GM23338 (cell line): Measurements from ENCODE around the gene POLE. TPM values are rescaled to one million over a fixed set of nuclear protein-coding genes. Genes with fewer than 3 reads are reported as not detected.

Source experiments
- ATAC-seq: fragments of 200-7000 bp; cut with Tn5 transposase; 3 replicates; pipeline ENCODE4 v1.9.1; 2020
- DNase-seq: peaks from one replicate; pipeline ENCODE4 v3.0.0-alpha.2; 2015; ENCODE audit warnings: low spot score
- H2AFZ ChIP-seq: fragments of 200-600 bp; sonication (generic); 2 replicates; pipeline ENCODE4 v1.8.0; 2016; ENCODE audit warnings: antibody characterized with exemption, mild to moderate bottlenecking, moderate library complexity
- H3F3A ChIP-seq: fragments of 200-600 bp; sonication (generic); replicated peaks from 2 replicates; pipeline ENCODE4 v1.8.0; 2017; ENCODE audit warnings: antibody characterized with exemption, mixed run types, low read depth
- H3K27ac ChIP-seq: fragments of 200-600 bp; sonication (generic); 2 replicates; pipeline ENCODE4 v1.6.1; 2016; ENCODE audit warnings: low read depth
- H3K27me3 ChIP-seq: fragments of 200-600 bp; sonication (generic); 2 replicates; pipeline ENCODE4 v1.8.0; 2016; ENCODE audit warnings: mild to moderate bottlenecking, mixed run types, moderate library complexity; ENCODE audit not compliant: insufficient read depth
- H3K36me3 ChIP-seq: fragments of 200-600 bp; sonication (generic); 2 replicates; pipeline ENCODE4 v1.8.0; 2016; ENCODE audit warnings: mild to moderate bottlenecking; ENCODE audit not compliant: insufficient read depth
- H3K4me1 ChIP-seq: fragments of 200-600 bp; sonication (generic); 2 replicates; pipeline ENCODE4 v1.8.0; 2016; ENCODE audit warnings: mild to moderate bottlenecking, moderate library complexity; ENCODE audit not compliant: insufficient read depth
- H3K4me2 ChIP-seq: fragments of 200-600 bp; sonication (generic); 2 replicates; pipeline ENCODE4 v1.7.1; 2017; ENCODE audit warnings: mixed run types
- H3K4me3 ChIP-seq: fragments of 200-600 bp; sonication (generic); 2 replicates; pipeline ENCODE4 v1.6.1; 2016; ENCODE audit warnings: mixed run types
- H3K79me2 ChIP-seq: fragments of 200-600 bp; sonication (generic); replicated peaks from 2 replicates; pipeline ENCODE4 v1.8.0; 2017; ENCODE audit warnings: mild to moderate bottlenecking; ENCODE audit not compliant: insufficient read depth
- H3K9me2 ChIP-seq: fragments of 200-600 bp; sonication (generic); 2 replicates; pipeline ENCODE4 v1.8.0; 2017; ENCODE audit not compliant: insufficient read depth
- H4K20me1 ChIP-seq: fragments of 200-600 bp; sonication (generic); replicated peaks from 2 replicates; pipeline ENCODE4 v1.8.0; 2017; ENCODE audit warnings: mild to moderate bottlenecking; ENCODE audit not compliant: insufficient read depth
- H3K27ac Mint-ChIP-seq: 2 replicates; pipeline ENCODE4 v1.8.0; 2020; ENCODE audit warnings: inconsistent platforms, mild to moderate bottlenecking, moderate library complexity, mixed read lengths
- H3K27me3 Mint-ChIP-seq: 3 replicates; pipeline ENCODE4 v1.8.0; 2022; ENCODE audit warnings: low read depth, mild to moderate bottlenecking, moderate library complexity, mixed read lengths, inconsistent platforms; ENCODE audit not compliant: insufficient read depth, poor library complexity
- H3K36me3 Mint-ChIP-seq: 3 replicates; pipeline ENCODE4 v1.8.0; 2021; ENCODE audit warnings: low read depth, mild to moderate bottlenecking, inconsistent platforms, moderate library complexity, mixed read lengths
- H3K4me1 Mint-ChIP-seq: 3 replicates; pipeline ENCODE4 v1.8.0; 2020; ENCODE audit warnings: mild to moderate bottlenecking, inconsistent platforms, mixed read lengths
- H3K4me3 Mint-ChIP-seq: 3 replicates; pipeline ENCODE4 v1.8.0; 2021; ENCODE audit warnings: moderate library complexity, mild to moderate bottlenecking, inconsistent platforms, mixed read lengths
- H3K9me3 Mint-ChIP-seq: 3 replicates; pipeline ENCODE4 v1.8.0; 2020; ENCODE audit warnings: moderate library complexity, mild to moderate bottlenecking, inconsistent platforms, mixed read lengths
- CREB1 ChIP-seq: fragments of 250-450 bp; sonication (Bioruptor Pico); IDR thresholded peaks from 2 replicates; pipeline ENCODE4 v1.5.0; 2020; ENCODE audit warnings: low read depth, mild to moderate bottlenecking, moderate library complexity
- EZH2 ChIP-seq: fragments of 200-600 bp; sonication (generic); IDR thresholded peaks from one replicate; pipeline ENCODE4 v1.8.0; 2017; ENCODE audit warnings: antibody characterized with exemption, mild to moderate bottlenecking, low read depth; ENCODE audit not compliant: unreplicated experiment
- NANOG ChIP-seq: IDR thresholded peaks from 2 replicates; pipeline ENCODE4 v1.6.1; 2016; ENCODE audit warnings: antibody characterized with exemption, borderline replicate concordance
- POLR2AphosphoS5 ChIP-seq: IDR thresholded peaks from 2 replicates; pipeline ENCODE4 v1.6.1; 2016; ENCODE audit warnings: antibody characterized with exemption, low read depth
- polyA plus RNA-seq: library from polyadenylated mRNA; unstranded; fragments of >200 nt; fragmentation: Nextera tagmentation; extraction: Ambion mirVana; gene quantifications from 2 replicates; pipeline ENCODE4 v1.2.1, GENCODE V29; 2016
- total RNA-seq: library from RNA; depleted of rRNA; stranded (reverse); fragments of >200 nt; shearing (Covaris generic); gene quantifications from 2 replicates; pipeline ENCODE4 v1.2.3, GENCODE V29; 2014
- TF ChIP-seq, protein P1 (sequence below): fragments of 250-450 bp; sonication (Bioruptor Pico); IDR thresholded peaks from 2 replicates; pipeline ENCODE4 v1.5.0; 2020; ENCODE audit warnings: mild to moderate bottlenecking, moderate library complexity
- TF ChIP-seq, protein P2 (sequence below): IDR thresholded peaks from one replicate; pipeline ENCODE4 v1.6.1; 2018; ENCODE audit warnings: antibody characterized with exemption; ENCODE audit not compliant: unreplicated experiment

Gene POLE
- total and polyA plus RNA-seq, 2 experiments from 2014 or later: 33.6 to 125 TPM

DNA sequence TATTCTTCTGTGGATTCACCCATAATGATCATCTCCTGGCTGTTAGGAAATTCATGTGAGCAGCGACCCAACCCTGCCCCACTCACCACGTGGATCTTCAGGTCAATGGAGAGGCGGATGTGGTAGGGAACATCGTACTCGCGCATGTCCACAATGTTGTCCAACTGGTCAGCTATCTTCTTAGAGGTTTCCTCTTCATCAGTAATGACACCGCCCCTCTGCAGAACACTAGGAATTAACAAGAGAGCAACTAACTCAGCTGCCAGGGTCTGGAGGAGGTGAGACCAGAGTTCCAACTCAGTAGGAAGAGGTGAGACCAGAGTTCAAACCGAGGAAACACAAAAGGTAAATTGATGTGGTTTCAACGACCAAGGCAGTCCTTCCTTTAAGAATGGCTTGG lies 9.7 kb downstream of the POLE start:
- H3K27me3 ChIP-seq: no peaks in the 10 kb centered on the region
- H3K4me1 ChIP-seq: no peaks in the 10 kb centered on the region
- no peak for ATAC-seq
- H3K4me3 Mint-ChIP-seq: no peak overlapping the region
- no peak overlapping the region for H3K27ac Mint-ChIP-seq
- DNase-seq: no peak
- no peaks in the 10 kb centered on the region for H3K9me2 ChIP-seq
- no peak for TF ChIP-seq EZH2
- TF ChIP-seq, protein P1, sequence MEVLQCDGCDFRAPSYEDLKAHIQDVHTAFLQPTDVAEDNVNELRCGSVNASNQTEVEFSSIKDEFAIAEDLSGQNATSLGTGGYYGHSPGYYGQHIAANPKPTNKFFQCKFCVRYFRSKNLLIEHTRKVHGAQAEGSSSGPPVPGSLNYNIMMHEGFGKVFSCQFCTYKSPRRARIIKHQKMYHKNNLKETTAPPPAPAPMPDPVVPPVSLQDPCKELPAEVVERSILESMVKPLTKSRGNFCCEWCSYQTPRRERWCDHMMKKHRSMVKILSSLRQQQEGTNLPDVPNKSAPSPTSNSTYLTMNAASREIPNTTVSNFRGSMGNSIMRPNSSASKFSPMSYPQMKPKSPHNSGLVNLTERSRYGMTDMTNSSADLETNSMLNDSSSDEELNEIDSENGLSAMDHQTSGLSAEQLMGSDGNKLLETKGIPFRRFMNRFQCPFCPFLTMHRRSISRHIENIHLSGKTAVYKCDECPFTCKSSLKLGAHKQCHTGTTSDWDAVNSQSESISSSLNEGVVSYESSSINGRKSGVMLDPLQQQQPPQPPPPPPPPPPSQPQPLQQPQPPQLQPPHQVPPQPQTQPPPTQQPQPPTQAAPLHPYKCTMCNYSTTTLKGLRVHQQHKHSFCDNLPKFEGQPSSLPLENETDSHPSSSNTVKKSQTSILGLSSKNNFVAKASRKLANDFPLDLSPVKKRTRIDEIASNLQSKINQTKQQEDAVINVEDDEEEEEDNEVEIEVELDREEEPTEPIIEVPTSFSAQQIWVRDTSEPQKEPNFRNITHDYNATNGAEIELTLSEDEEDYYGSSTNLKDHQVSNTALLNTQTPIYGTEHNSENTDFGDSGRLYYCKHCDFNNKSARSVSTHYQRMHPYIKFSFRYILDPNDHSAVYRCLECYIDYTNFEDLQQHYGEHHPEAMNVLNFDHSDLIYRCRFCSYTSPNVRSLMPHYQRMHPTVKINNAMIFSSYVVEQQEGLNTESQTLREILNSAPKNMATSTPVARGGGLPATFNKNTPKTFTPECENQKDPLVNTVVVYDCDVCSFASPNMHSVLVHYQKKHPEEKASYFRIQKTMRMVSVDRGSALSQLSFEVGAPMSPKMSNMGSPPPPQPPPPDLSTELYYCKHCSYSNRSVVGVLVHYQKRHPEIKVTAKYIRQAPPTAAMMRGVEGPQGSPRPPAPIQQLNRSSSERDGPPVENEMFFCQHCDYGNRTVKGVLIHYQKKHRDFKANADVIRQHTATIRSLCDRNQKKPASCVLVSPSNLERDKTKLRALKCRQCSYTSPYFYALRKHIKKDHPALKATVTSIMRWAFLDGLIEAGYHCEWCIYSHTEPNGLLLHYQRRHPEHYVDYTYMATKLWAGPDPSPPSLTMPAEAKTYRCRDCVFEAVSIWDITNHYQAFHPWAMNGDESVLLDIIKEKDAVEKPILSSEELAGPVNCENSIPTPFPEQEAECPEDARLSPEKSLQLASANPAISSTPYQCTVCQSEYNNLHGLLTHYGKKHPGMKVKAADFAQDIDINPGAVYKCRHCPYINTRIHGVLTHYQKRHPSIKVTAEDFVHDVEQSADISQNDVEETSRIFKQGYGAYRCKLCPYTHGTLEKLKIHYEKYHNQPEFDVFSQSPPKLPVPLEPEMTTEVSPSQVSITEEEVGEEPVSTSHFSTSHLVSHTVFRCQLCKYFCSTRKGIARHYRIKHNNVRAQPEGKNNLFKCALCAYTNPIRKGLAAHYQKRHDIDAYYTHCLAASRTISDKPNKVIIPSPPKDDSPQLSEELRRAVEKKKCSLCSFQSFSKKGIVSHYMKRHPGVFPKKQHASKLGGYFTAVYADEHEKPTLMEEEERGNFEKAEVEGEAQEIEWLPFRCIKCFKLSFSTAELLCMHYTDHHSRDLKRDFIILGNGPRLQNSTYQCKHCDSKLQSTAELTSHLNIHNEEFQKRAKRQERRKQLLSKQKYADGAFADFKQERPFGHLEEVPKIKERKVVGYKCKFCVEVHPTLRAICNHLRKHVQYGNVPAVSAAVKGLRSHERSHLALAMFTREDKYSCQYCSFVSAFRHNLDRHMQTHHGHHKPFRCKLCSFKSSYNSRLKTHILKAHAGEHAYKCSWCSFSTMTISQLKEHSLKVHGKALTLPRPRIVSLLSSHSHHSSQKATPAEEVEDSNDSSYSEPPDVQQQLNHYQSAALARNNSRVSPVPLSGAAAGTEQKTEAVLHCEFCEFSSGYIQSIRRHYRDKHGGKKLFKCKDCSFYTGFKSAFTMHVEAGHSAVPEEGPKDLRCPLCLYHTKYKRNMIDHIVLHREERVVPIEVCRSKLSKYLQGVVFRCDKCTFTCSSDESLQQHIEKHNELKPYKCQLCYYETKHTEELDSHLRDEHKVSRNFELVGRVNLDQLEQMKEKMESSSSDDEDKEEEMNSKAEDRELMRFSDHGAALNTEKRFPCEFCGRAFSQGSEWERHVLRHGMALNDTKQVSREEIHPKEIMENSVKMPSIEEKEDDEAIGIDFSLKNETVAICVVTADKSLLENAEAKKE (CRISPR knock-in tag): no peak
- H4K20me1 ChIP-seq: peaks cover 50% of the 10 kb centered on the region
- H3K27ac ChIP-seq: no peak overlapping the region
- H2AFZ ChIP-seq: no peak overlapping the region
- no peaks in the 10 kb centered on the region for H3K9me3 Mint-ChIP-seq
- no peak overlapping the region for H3K4me3 ChIP-seq
- H3K4me2 ChIP-seq: no peak overlapping the region
- H3K36me3 Mint-ChIP-seq: peaks cover 79% of the 10 kb centered on the region
- H3K27me3 Mint-ChIP-seq: peaks cover 1% of the 10 kb centered on the region
- H3K4me1 Mint-ChIP-seq: no peaks in the 10 kb centered on the region; the same call in 2 of the 3 replicates
- H3K79me2 ChIP-seq: peaks cover 44% of the 10 kb centered on the region
- no peaks in the 10 kb centered on the region for H3F3A ChIP-seq
- peaks cover 21% of the 10 kb centered on the region for H3K36me3 ChIP-seq

DNA sequence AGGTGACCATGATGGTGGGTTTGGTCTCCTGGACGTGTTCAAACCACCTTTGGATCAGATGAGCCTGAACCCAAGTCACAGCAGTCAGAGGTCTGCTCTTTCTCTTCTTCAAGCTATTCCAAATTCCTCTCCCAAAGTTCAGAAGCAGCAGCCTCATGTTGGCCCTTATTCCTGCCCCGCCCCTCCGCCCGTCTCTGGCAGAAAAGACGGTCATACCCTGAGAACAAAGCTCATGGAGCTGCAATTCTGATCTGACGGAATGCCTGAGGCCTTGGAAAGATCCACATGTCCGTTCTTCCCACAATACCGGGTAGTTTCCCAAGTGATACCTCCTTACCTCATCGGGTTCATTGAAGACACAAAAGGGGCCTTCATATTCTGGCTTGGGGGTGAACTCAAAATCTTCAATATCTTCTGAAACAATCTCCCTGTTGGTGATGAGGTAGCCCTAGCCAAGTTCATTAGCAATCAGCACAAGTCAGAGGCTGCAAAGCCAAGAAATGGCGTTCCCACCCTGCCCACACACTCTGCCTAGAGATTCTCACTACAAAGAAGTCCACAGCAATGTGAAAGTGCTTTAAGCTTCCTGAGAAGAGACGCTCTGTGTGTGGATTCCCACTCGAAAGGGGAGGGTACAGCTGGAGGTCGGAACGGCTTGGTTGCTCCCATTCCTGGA lies 11.2 kb downstream of the POLE start:
- H3K4me2 ChIP-seq: no peak overlapping the region
- H3K9me2 ChIP-seq: no peaks in the 10 kb centered on the region
- TF ChIP-seq, protein P2, sequence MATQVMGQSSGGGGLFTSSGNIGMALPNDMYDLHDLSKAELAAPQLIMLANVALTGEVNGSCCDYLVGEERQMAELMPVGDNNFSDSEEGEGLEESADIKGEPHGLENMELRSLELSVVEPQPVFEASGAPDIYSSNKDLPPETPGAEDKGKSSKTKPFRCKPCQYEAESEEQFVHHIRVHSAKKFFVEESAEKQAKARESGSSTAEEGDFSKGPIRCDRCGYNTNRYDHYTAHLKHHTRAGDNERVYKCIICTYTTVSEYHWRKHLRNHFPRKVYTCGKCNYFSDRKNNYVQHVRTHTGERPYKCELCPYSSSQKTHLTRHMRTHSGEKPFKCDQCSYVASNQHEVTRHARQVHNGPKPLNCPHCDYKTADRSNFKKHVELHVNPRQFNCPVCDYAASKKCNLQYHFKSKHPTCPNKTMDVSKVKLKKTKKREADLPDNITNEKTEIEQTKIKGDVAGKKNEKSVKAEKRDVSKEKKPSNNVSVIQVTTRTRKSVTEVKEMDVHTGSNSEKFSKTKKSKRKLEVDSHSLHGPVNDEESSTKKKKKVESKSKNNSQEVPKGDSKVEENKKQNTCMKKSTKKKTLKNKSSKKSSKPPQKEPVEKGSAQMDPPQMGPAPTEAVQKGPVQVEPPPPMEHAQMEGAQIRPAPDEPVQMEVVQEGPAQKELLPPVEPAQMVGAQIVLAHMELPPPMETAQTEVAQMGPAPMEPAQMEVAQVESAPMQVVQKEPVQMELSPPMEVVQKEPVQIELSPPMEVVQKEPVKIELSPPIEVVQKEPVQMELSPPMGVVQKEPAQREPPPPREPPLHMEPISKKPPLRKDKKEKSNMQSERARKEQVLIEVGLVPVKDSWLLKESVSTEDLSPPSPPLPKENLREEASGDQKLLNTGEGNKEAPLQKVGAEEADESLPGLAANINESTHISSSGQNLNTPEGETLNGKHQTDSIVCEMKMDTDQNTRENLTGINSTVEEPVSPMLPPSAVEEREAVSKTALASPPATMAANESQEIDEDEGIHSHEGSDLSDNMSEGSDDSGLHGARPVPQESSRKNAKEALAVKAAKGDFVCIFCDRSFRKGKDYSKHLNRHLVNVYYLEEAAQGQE: no peak
- no peak for TF ChIP-seq EZH2
- no peak for TF ChIP-seq CREB1 (CRISPR knock-in tag)
- no peak for TF ChIP-seq NANOG
- no peak for TF ChIP-seq POLR2AphosphoS5
- peaks cover 89% of the 10 kb centered on the region for H3K36me3 Mint-ChIP-seq
- DNase-seq (no peak), ATAC-seq (no peak)
- peaks cover 28% of the 10 kb centered on the region for H3K36me3 ChIP-seq
- no peak overlapping the region for H2AFZ ChIP-seq
- H3K27ac Mint-ChIP-seq: no peak overlapping the region
- no peaks in the 10 kb centered on the region for H3F3A ChIP-seq
- peaks cover 44% of the 10 kb centered on the region for H4K20me1 ChIP-seq
- no peak overlapping the region for H3K4me3 Mint-ChIP-seq
- H3K4me1 ChIP-seq: no peaks in the 10 kb centered on the region
- no peak overlapping the region for H3K4me3 ChIP-seq
- no peaks in the 10 kb centered on the region for H3K27me3 ChIP-seq
- peaks cover 28% of the 10 kb centered on the region for H3K79me2 ChIP-seq
- no peaks in the 10 kb centered on the region for H3K9me3 Mint-ChIP-seq
- peaks cover 1% of the 10 kb centered on the region for H3K27me3 Mint-ChIP-seq
- no peaks in the 10 kb centered on the region; the same call in 2 of the 3 replicates for H3K4me1 Mint-ChIP-seq
- H3K27ac ChIP-seq: no peak overlapping the region
